Activated CD8-positive, alpha-beta memory T cell treated with anti-CD3 and anti-CD28 coated beads, Interleukin-2, amount 10 ng/mL, durations not matched to agents 7 days and 5 days (primary cell): ENCODE measurements around the gene ADK. TPM values are rescaled to one million over a fixed set of nuclear protein-coding genes. Genes with fewer than 3 reads are reported as not detected.

Source experiments
- ATAC-seq: fragments of 150-1000 bp; cut with Tn5 transposase; one replicate; pipeline ENCODE4 v1.10.0; 2021; ENCODE audit warnings: moderate library complexity
- CTCF ChIA-PET: fragments of 350-600 bp; sonication (Branson Sonifier 250); formaldehyde crosslinking; loops from one replicate; lab custom pipeline; 2021; ENCODE audit warnings: antibody characterized with exemption; lab: Charles Lee
- DNase-seq: peaks from one replicate; pipeline ENCODE4 v3.0.0-alpha.2; 2020
- H3K27ac Mint-ChIP-seq: one replicate; pipeline ENCODE4 v1.8.0; 2021; ENCODE audit warnings: mild to moderate bottlenecking, mixed read lengths
- H3K27me3 Mint-ChIP-seq: one replicate; pipeline ENCODE4 v1.8.0; 2021; ENCODE audit warnings: mixed read lengths
- H3K36me3 Mint-ChIP-seq: one replicate; pipeline ENCODE4 v1.8.0; 2021; ENCODE audit warnings: mild to moderate bottlenecking, mixed read lengths
- H3K4me1 Mint-ChIP-seq: one replicate; pipeline ENCODE4 v1.8.0; 2021; ENCODE audit warnings: mixed read lengths
- H3K4me3 Mint-ChIP-seq: one replicate; pipeline ENCODE4 v1.8.0; 2021; ENCODE audit warnings: mild to moderate bottlenecking, moderate library complexity, mixed read lengths
- H3K9me3 Mint-ChIP-seq: one replicate; pipeline ENCODE4 v1.8.0; 2022; ENCODE audit warnings: low read depth, mixed read lengths
- total RNA-seq, 2 experiments: library from RNA; stranded (reverse); gene quantifications; one replicate each; pipeline ENCODE4 v1.2.3, GENCODE V29; 2021

ADK gene
- 10 to 100 TPM; 38.3 to 46.2 TPM for total RNA-seq

DNA sequence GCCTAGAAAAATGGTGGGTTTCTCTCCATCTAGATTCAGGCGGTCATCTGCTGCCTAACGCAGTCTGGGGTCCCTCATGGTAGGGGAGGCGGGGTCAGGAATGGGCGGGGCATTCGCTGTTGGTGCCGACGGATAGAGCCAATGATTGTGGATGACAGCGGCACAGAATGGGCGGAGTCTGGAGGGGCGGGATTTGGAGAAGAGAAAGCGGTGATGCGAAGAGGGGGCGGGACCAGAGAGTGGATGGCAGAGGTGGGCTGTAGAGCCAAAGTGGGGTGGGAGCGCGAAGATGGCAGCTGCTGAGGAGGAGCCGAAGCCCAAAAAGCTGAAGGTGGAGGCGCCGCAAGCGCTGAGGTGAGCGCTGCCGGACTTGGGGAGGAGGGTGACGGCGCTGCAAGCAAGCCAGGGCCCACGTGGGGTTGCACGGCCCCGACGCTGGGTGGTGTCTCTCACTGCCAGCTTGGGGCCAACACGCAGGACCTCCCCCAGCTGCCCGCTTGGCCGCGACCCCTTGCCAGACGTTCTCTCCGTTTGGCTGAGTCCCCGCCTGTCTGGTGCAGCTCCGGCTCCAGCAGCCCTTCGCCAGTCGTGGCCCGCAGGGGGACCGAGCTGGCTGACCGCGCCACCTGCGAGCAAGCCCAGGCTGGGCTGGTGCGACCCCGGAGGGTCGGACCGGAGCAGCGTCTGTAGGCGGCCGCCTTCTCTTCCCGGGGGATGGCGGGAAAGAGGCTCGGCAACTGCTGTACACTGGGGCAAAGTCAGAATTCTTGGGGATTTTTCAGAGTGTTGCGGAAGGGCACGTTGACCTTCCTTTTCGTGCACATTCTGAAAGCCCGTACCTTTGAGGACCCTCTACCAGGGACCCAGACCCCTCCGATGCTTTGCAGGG, at the start of gene ADK:
TSS of gene ADK (plus strand) at position 232 of the 889 bp plus-strand sequence. CDS start at position 290, 58 bp downstream.
- Mint-ChIP-seq H3K27ac (no peak within 1 kb of the TSS), H3K36me3 (peaks cover 9% of the 10 kb centered on the region), H3K4me3 (no peak within 1 kb of the TSS), H3K27me3 (no peaks in the 10 kb centered on the region), H3K9me3 (no peaks in the 10 kb centered on the region), H3K4me1 (peaks cover 33% of the 10 kb centered on the region)
- CTCF ChIA-PET, result interaction anchor here (1.0 to 1.7 kb wide), 10 partner anchors 23 to 1058 kb away, joined by 3 to 7 read pairs (median 3); no protein-coding TSS in a partner anchor
- ATAC-seq (peak; percentile 93), DNase-seq (peak; percentile 100)

DNA sequence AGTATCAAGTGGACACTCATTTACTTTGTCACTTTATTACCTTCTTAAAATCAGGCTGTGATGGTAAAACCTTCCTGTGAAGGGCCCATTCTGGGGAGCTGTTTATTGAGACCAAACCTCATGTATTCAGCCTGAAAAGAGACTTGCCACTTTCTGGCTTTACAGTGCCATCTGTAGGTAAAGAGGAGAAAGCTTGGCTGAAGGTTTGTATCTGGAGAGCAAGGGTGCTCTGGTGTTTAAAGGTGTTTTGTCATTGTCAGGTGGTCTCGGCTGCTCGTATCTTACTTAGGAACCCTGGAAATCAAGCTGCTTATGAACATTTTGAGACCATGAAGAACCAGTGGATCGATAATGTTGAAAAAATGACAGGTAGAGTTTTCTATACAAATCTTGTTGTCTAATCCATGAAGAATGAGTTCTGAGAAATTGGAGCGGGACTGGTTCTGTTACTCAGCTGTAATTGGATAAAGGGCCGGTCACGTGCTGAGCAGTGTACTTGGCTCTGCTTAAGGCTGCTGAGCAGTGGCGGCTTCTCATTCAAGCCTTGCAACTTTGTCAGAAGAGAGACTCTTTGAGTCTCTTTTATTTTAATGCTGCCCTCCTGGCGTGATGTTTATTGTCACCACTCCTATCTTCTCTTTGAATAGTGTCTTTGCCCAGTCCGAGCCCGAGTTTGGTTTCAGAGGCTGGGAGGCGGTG, 47.3 kb upstream of the ADK start:
- no peak for DNase-seq
- Mint-ChIP-seq H3K4me3 (no peak overlapping the region), H3K4me1 (peaks cover 3% of the 10 kb centered on the region), H3K27me3 (no peaks in the 10 kb centered on the region), H3K36me3 (peaks cover 13% of the 10 kb centered on the region), H3K27ac (no peak overlapping the region), H3K9me3 (no peaks in the 10 kb centered on the region)
- CTCF ChIA-PET, result interaction anchor here (0.6 to 3.2 kb wide), 30 partner anchors 10 to 224 kb away, joined by 3 to 23 read pairs (median 4); partner anchors contain the start of gene PLAU
- peak; percentile 42 for ATAC-seq

DNA sequence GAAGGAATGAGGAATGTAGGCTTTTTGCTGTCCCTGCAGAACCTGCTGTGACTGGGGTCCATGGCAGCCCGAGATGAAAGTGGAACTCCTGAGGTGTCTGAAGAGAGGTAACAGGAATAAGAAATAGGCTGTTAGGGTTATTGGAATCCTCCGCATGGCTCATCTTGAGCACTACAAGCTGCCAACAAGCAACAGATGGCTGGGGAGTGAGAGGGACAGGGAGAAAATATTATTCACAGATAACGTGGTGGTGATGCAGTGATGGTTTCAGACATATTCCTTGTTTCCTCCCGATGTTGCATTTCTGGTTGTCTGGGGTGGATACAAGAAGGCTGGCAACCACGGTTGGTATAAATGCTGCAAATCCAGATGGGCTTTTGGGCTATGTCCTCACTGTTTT, 46.5 kb upstream of the ADK start:
- CTCF ChIA-PET, result interaction anchor here (1.0 to 2.6 kb wide), 9 partner anchors 9 to 225 kb away, joined by 5 to 13 read pairs (median 7); no protein-coding TSS in a partner anchor
- no peak for ATAC-seq
- Mint-ChIP-seq H3K36me3 (peaks cover 16% of the 10 kb centered on the region), H3K27ac (no peak overlapping the region), H3K9me3 (no peaks in the 10 kb centered on the region), H3K4me1 (no peaks in the 10 kb centered on the region), H3K4me3 (no peak overlapping the region), H3K27me3 (no peaks in the 10 kb centered on the region)
- DNase-seq, result no peak

DNA sequence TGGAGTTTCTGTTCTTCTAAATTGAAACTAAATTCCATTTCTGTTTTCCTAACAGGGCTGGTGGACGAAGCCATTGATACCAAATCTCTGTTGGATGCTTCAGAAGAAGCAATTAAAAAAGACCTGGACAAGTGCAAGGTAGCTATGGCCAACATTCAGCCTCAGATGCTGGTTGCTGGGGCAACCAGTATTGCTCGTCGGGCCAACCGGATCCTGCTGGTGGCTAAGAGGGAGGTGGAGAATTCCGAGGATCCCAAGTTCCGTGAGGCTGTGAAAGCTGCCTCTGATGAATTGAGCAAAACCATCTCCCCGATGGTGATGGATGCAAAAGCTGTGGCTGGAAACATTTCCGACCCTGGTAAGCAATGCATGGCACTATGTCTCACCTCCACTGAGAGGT, 46.0 kb upstream of the ADK start:
- no peaks in the 10 kb centered on the region for H3K27me3 Mint-ChIP-seq
- CTCF ChIA-PET, result interaction anchor here (1.0 to 2.6 kb wide), 6 partner anchors 8 to 225 kb away, joined by 5 to 13 read pairs (median 8); no protein-coding TSS in a partner anchor
- H3K27ac Mint-ChIP-seq, result no peak overlapping the region
- peaks cover 19% of the 10 kb centered on the region for H3K36me3 Mint-ChIP-seq
- H3K4me1 Mint-ChIP-seq, result no peaks in the 10 kb centered on the region
- ATAC-seq, result no peak
- no peaks in the 10 kb centered on the region for H3K9me3 Mint-ChIP-seq
- no peak for DNase-seq
- H3K4me3 Mint-ChIP-seq, result no peak overlapping the region

DNA sequence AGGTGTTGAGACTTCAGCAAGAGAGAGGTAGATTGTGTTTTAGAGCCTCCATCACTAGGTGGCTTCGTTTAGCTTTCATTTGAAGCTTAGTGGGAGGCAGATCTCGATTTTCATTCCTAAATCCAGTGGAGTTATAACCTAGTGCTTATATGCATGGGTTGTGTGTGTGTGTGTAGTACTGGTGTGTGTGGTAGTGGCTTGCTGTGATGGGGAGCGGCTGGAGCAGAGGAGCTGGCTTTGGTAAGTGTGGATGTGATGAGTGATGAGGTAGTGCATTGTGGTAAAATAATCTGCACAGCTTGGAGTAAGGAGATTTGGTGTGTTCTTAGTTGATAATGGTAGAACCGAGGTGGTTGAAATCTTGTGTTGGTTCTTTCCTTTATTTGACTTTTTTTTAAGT, 43.6 kb upstream of the ADK start:
- Mint-ChIP-seq H3K4me3 (no peak overlapping the region), H3K36me3 (peaks cover 31% of the 10 kb centered on the region), H3K27ac (no peak overlapping the region), H3K9me3 (no peaks in the 10 kb centered on the region), H3K27me3 (no peaks in the 10 kb centered on the region), H3K4me1 (no peaks in the 10 kb centered on the region)
- no peak for DNase-seq
- ATAC-seq, result no peak
- CTCF ChIA-PET, result interaction anchor here (0.9 to 3.3 kb wide), 3 partner anchors 11 to 993 kb away, joined by 3 to 18 read pairs (median 6); no protein-coding TSS in a partner anchor

DNA sequence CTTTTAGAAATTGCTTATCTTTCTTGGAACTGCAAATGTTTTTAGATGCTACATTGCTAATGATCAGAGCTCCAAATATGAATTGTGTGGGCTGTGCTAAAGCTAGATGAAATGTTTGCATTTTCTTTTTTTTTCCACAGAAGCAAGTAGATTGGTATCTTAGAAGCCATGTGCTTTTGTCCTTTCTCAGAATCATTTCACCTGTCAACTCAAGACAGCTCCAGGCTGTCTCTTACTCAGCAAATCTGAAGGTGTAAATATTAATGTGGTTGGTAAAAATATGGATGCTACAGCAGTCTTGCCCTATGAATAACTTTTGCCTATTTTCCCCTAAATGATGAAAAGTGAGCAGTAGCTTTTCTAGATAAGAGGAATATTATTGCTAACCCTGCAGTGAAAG, 41.6 kb upstream of the ADK start:
- H3K27ac Mint-ChIP-seq, result peak overlapping the region; percentile 13
- H3K9me3 Mint-ChIP-seq, result no peaks in the 10 kb centered on the region
- H3K36me3 Mint-ChIP-seq, result peaks cover 44% of the 10 kb centered on the region
- DNase-seq (no peak), ATAC-seq (no peak)
- H3K4me1 Mint-ChIP-seq, result no peaks in the 10 kb centered on the region
- no peaks in the 10 kb centered on the region for H3K27me3 Mint-ChIP-seq
- no peak overlapping the region for H3K4me3 Mint-ChIP-seq
- CTCF ChIA-PET, result interaction anchor here (1.0 to 2.5 kb wide), 4 partner anchors 9 to 224 kb away, joined by 3 to 6 read pairs (median 3); no protein-coding TSS in a partner anchor

DNA sequence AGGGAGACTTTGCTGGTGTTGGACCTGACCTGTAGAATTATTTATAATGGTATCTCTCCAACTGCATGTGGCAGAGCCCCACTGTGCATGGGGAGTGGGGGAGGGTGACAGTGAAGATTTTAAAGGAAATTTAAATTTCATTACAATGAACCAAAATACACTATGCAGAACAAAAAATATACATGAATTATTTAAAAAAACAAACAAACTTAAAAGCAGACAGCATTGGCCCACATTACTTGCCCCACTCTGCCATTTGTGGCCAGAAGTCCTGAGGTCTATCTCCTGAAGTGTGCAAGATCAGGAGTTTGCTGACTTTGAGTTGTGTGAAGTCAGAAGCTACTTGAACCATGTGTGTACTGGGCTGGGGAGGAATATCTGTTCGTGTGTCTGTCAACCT, 40.9 kb upstream of the ADK start:
- Mint-ChIP-seq H3K36me3 (peaks cover 46% of the 10 kb centered on the region), H3K4me3 (no peak overlapping the region), H3K9me3 (no peaks in the 10 kb centered on the region), H3K27me3 (no peaks in the 10 kb centered on the region), H3K27ac (no peak overlapping the region), H3K4me1 (no peaks in the 10 kb centered on the region)
- DNase-seq, result no peak
- ATAC-seq, result no peak
- CTCF ChIA-PET, result interaction anchor here (0.5 to 1.4 kb wide), 4 partner anchors 75 to 1515 kb away, joined by 3 read pairs; no protein-coding TSS in a partner anchor

DNA sequence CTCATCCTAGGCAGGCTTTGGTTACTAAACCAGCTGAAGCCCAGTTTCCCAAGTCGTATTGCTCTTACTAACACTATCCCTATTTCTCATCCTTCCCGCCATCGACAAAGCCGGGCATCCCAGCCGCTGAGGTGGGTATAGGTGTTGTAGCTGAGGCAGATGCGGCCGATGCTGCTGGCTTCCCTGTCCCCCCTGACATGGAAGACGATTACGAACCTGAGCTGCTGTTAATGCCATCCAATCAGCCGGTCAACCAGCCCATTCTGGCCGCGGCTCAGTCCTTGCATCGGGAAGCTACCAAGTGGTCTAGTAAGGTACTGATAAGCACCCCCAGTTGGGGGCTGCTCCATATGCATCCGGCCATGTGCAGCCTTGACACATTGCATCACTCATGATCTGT, 39.2 kb upstream of the ADK start:
- Mint-ChIP-seq H3K4me3 (no peak overlapping the region), H3K27ac (no peak overlapping the region), H3K4me1 (peaks cover 3% of the 10 kb centered on the region), H3K27me3 (no peaks in the 10 kb centered on the region), H3K36me3 (peaks cover 53% of the 10 kb centered on the region), H3K9me3 (no peaks in the 10 kb centered on the region)
- ATAC-seq (no peak), DNase-seq (no peak)
- CTCF ChIA-PET, result interaction anchor here (0.6 kb wide), 1 partner anchor 60 kb away, joined by 4 read pairs; no protein-coding TSS in a partner anchor

DNA sequence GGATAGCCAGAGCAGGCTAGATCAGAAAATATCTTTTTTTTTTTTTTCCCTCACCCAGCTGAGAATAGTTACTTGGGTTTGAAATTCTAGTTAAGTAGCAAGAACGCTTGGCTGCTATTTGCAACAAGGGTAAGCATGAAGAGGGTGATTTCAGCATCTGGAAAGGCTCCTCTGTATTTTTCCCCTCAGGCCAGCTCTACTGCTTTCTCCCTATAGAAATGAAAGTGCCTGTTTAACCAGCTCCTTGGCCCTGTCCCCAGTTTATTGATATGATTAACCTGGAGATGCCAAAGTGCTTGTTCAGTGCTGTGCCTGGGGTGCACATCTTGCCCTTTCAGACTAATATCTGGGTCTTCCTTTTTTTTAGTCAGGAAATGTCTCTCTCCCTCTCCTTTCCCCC, 37.5 kb upstream of the ADK start:
- Mint-ChIP-seq H3K9me3 (no peaks in the 10 kb centered on the region), H3K27me3 (no peaks in the 10 kb centered on the region), H3K27ac (no peak overlapping the region), H3K4me3 (no peak overlapping the region), H3K4me1 (peaks cover 10% of the 10 kb centered on the region), H3K36me3 (peaks cover 55% of the 10 kb centered on the region)
- CTCF ChIA-PET, result interaction anchor here (2.1 kb wide), 1 partner anchor 10 kb away, joined by 7 read pairs; no protein-coding TSS in a partner anchor
- no peak for ATAC-seq
- DNase-seq, result no peak

DNA sequence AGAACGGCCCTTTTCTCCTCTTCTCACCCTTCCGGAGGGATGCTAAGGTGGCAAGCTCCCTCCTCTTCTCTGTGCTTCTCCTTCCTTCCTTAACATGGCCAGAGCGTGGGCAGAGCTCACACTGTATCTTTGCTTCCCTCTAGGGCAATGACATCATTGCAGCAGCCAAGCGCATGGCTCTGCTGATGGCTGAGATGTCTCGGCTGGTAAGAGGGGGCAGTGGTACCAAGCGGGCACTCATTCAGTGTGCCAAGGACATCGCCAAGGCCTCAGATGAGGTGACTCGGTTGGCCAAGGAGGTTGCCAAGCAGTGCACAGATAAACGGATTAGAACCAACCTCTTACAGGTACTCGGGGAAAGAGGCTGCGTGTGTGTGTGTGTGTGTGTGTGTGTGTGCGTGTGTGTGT, 37.0 kb upstream of the ADK start:
- no peak overlapping the region for H3K27ac Mint-ChIP-seq
- ATAC-seq (no peak), DNase-seq (no peak)
- CTCF ChIA-PET, result interaction anchor here (2.1 kb wide), 1 partner anchor 10 kb away, joined by 7 read pairs; no protein-coding TSS in a partner anchor
- no peaks in the 10 kb centered on the region for H3K9me3 Mint-ChIP-seq
- peaks cover 10% of the 10 kb centered on the region for H3K4me1 Mint-ChIP-seq
- no peak overlapping the region for H3K4me3 Mint-ChIP-seq
- no peaks in the 10 kb centered on the region for H3K27me3 Mint-ChIP-seq
- peaks cover 57% of the 10 kb centered on the region for H3K36me3 Mint-ChIP-seq

DNA sequence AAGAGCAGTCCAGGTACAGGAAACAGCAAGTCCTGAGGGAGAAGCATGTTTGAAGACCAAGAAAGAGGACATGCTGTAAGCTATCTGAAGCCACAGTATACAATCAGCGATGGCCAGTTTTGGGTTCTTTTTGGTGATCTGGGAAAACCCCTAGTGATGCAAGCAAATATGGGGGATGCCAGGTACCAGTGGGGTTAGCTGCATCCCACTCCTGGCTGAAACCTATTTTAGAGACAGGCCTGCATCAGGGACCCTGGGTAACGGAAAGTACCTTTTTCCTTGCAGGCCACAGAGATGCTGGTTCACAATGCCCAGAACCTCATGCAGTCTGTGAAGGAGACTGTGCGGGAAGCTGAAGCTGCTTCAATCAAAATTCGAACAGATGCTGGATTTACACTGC, 33.3 kb upstream of the ADK start:
- Mint-ChIP-seq H3K36me3 (peaks cover 60% of the 10 kb centered on the region), H3K9me3 (no peaks in the 10 kb centered on the region), H3K4me3 (no peak overlapping the region), H3K4me1 (peaks cover 13% of the 10 kb centered on the region), H3K27ac (no peak overlapping the region), H3K27me3 (no peaks in the 10 kb centered on the region)
- CTCF ChIA-PET, result interaction anchor here (1.8 kb wide), 1 partner anchor 9 kb away, joined by 6 read pairs; no protein-coding TSS in a partner anchor
- ATAC-seq, result no peak
- DNase-seq, result no peak

DNA sequence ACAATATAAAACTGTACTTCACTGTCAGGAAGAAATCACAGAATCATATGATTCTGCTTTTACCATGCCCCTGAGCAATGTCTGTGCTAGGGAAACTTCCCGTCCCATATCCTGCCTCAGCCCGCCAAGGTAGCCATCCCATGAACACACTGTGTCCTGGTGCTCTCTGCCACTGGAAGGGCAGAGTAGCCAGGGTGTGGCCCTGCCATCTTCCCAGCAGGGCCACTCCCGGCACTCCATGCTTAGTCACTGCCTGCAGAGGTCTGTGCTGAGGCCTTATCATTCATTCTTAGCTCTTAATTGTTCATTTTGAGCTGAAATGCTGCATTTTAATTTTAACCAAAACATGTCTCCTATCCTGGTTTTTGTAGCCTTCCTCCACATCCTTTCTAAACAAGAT, 32.2 kb upstream of the ADK start:
- DNase-seq, result no peak
- peaks cover 59% of the 10 kb centered on the region for H3K36me3 Mint-ChIP-seq
- H3K9me3 Mint-ChIP-seq, result no peaks in the 10 kb centered on the region
- H3K4me3 Mint-ChIP-seq, result no peak overlapping the region
- no peak for ATAC-seq
- CTCF ChIA-PET, result interaction anchor here (0.6 to 1.8 kb wide), 4 partner anchors 10 to 233 kb away, joined by 3 to 6 read pairs (median 3); no protein-coding TSS in a partner anchor
- peak overlapping the region; percentile 51 for H3K27ac Mint-ChIP-seq
- peaks cover 13% of the 10 kb centered on the region for H3K4me1 Mint-ChIP-seq
- H3K27me3 Mint-ChIP-seq, result no peaks in the 10 kb centered on the region

DNA sequence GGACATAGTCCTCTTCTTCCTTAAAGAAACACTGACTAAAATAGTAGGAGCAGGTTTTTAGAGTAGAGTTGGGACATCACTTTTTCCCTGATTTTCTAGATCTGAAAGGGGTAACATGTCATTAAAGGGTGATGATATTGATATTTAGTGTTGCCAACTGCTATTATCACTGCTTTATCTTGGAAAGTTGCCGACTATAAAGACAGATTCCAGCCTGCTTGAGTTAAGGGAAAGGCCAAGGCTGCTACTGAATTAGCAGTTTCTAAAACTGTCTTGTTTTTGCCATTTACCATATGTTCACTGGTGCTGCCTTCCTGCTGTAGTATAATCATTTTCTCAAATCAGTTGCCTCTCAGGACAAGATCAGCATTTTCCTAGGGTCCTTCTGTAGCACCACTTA, 30.1 kb upstream of the ADK start:
- no peak overlapping the region for H3K27ac Mint-ChIP-seq
- no peaks in the 10 kb centered on the region for H3K27me3 Mint-ChIP-seq
- H3K9me3 Mint-ChIP-seq, result no peaks in the 10 kb centered on the region
- H3K4me3 Mint-ChIP-seq, result no peak overlapping the region
- peaks cover 52% of the 10 kb centered on the region for H3K36me3 Mint-ChIP-seq
- ATAC-seq (no peak), DNase-seq (no peak)
- CTCF ChIA-PET, result interaction anchor here (1.9 kb wide), 1 partner anchor 17 kb away, joined by 4 read pairs; no protein-coding TSS in a partner anchor
- H3K4me1 Mint-ChIP-seq, result peaks cover 11% of the 10 kb centered on the region
